K562 (cell line): Measurements from ENCODE around the gene TBP.
"Not testable (repeated sequence)": the region's sequence is repeated elsewhere in the genome, so short reads cannot be mapped to it uniquely, and the experiment has no call there.

ENCODE experiments used
- MYC ChIP-seq, 2 experiments: fragments of 250-450 bp in 1 of 2; sonication (Bioruptor Pico) in 1 of 2; IDR thresholded peaks; 2 replicates each; pipeline versions ENCODE4 v1.5.1 to v1.6.1; 2012 to 2021; ENCODE audit warnings: low read depth in 2 of 2, borderline replicate concordance in 1 of 2, improper control_type of control experiment in 1 of 2, low read length in 1 of 2, mild to moderate bottlenecking in 1 of 2, moderate library complexity in 1 of 2
- RFX5 ChIP-seq: IDR thresholded peaks from 2 replicates; pipeline ENCODE4 v1.6.1; 2011; ENCODE audit warnings: low read depth, mild to moderate bottlenecking, improper control_type of control experiment, low read length
- RFX7 ChIP-seq: fragments of 250-450 bp; sonication (Bioruptor Pico); IDR thresholded peaks from 2 replicates; pipeline ENCODE4 v1.5.1; 2021; ENCODE audit warnings: mild to moderate bottlenecking
- TF ChIP-seq, protein P1 (sequence below), 3 experiments: IDR thresholded peaks in 2 of 3; conservative IDR thresholded peaks in 1 of 3; 2 replicates each; pipeline ENCODE4 v1.5.1; 2011 to 2012; ENCODE audit warnings: low read length in 3 of 3, mild to moderate bottlenecking in 3 of 3, control low read depth in 2 of 3, improper control_type of control experiment in 1 of 3, inconsistent platforms in 1 of 3, low read depth in 1 of 3, mixed read lengths in 1 of 3, moderate library complexity in 1 of 3; ENCODE audit not compliant: insufficient read depth in 2 of 3
- TF ChIP-seq, protein P2 (sequence below): fragments of 450-650 bp; IDR thresholded peaks from 2 replicates; pipeline ENCODE4 v1.6.1; 2017; ENCODE audit warnings: mild to moderate bottlenecking, moderate library complexity

GRCh38 chr6:170508892-170509722 lies 45.1 kb upstream of the TBP start:
- TF ChIP-seq, protein P1, sequence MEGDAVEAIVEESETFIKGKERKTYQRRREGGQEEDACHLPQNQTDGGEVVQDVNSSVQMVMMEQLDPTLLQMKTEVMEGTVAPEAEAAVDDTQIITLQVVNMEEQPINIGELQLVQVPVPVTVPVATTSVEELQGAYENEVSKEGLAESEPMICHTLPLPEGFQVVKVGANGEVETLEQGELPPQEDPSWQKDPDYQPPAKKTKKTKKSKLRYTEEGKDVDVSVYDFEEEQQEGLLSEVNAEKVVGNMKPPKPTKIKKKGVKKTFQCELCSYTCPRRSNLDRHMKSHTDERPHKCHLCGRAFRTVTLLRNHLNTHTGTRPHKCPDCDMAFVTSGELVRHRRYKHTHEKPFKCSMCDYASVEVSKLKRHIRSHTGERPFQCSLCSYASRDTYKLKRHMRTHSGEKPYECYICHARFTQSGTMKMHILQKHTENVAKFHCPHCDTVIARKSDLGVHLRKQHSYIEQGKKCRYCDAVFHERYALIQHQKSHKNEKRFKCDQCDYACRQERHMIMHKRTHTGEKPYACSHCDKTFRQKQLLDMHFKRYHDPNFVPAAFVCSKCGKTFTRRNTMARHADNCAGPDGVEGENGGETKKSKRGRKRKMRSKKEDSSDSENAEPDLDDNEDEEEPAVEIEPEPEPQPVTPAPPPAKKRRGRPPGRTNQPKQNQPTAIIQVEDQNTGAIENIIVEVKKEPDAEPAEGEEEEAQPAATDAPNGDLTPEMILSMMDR (IDR thresholded peaks at IDR 0.05 in 2 of 3, conservative IDR thresholded peaks at IDR 0.05 in 1 of 3; ENCODE audit: insufficient read depth in 2 of 3, low read depth in 1 of 3, low read length in 3 of 3): not testable (repeated sequence)
- TF ChIP-seq MYC (IDR thresholded peaks at IDR 0.05; ENCODE audit: low read depth, low read length); MYC (CRISPR knock-in tag; IDR thresholded peaks at IDR 0.05; ENCODE audit: borderline replicate concordance, low read depth); RFX7 (CRISPR knock-in tag); RFX5: not testable (repeated sequence)
- TF ChIP-seq, protein P2, sequence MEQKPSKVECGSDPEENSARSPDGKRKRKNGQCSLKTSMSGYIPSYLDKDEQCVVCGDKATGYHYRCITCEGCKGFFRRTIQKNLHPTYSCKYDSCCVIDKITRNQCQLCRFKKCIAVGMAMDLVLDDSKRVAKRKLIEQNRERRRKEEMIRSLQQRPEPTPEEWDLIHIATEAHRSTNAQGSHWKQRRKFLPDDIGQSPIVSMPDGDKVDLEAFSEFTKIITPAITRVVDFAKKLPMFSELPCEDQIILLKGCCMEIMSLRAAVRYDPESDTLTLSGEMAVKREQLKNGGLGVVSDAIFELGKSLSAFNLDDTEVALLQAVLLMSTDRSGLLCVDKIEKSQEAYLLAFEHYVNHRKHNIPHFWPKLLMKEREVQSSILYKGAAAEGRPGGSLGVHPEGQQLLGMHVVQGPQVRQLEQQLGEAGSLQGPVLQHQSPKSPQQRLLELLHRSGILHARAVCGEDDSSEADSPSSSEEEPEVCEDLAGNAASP: not testable (repeated sequence)
